ENCODE measurements around the gene LMO3.
"Not testable (repeated sequence)": the region's sequence is repeated elsewhere in the genome, so short reads cannot be mapped to it uniquely, and the experiment has no call there.

The LMO3 gene

GRCh38 chr12:16537652-16538051 lies 68.3 kb downstream of the LMO3 start:
- DNase-seq, result not testable (repeated sequence)

DNA sequence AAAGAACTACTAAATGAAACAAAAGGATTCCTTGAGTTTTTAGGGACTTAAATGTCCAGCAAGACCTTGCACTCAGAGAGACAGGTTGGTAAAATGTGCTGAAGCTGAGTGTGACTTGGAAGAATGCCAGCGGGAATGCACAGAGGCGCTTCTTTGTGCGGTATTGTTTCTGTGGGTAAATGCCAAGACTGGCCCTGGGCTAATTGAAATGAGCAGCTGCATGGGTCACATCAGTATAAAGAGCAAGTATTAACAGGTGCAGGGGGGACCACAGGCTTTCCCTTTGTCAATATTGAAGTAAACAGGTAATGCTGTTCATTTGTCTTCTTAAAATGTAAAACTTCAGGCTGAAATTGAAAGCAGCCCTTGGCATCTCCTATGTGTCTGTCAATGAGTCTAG lies 74.3 kb downstream of the LMO3 start:
- peak; percentile 55 for DNase-seq

DNA sequence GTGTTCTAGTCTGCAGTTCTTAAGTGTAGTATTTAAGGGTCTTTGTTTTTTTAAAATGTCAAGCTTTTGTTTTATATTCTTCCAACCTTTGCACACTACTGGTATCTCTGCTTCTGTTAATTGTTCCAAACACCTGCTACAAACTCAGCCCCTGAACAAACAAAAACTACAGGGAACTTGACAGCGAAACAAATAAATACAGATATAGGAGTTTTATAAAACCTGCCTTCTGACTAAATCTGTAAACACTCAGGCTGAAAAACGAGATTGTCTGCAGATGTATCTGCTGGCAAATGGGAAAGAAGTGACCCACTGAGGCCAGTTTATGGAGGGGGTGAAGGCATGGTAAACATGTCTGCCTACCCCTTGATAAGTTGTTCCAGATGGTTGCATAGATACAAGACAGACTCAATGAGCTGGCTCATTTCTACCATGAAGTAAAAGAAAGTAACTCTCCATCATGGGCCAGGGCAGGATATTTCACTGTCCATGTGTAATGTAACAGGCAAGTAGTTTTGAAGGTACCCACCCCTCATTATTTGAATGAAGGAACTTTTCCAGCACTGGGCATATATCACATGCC lies 75.6 kb downstream of the LMO3 start:
- DNase-seq, result no peak

- DNase-seq, result no peak
These were observed 79.3 kb downstream of the LMO3 start for GRCh38 chr12:16526693-16527092.

GRCh38 chr12:16524378-16524777 lies 81.6 kb downstream of the LMO3 start:
- DNase-seq, result no peak

GRCh38 chr12:16523951-16524331 lies 82.0 kb downstream of the LMO3 start:
- DNase-seq, result no peak

GRCh38 chr12:16523284-16523950 lies 82.5 kb downstream of the LMO3 start:
- DNase-seq, result no peak

DNA sequence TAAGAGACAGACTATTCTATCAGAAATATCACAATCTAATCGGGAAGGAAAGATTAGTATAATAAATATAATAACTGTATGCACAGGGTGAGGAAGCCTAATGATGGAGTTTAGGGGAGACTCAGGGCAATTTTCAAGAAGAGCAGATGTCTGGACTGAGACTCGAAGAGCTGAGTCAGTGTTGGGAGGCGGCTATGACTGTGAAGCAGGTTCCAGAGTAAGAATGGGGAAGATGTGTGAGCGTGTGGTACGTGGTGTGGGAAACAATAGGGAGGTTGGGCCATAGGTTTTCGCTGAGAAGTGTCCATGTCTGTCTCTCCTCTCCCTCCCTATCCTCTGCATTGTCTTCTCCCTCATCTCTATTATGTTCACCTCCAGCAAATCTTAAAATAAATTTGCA lies 85.6 kb downstream of the LMO3 start:
- no peak for DNase-seq

DNA sequence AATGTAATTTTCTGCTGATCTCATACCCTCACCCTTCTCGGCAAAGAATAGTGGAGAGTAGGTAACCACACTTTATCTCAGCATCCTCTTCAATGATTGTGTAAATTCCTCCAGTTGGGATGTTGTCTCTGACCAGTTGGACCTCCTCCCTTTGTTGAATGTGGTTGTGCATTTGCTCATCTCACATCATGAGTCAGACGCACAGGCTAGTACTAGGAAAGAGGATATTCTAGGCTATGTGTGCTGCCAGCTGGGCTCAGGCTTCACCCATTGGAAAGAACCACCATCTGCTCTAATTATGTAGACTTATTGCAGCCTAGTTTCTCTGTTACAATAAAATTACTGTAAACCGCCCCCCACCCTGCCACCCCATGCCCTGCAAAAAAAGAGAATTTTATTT lies 90.3 kb downstream of the LMO3 start:
- DNase-seq, result no peak

DNA sequence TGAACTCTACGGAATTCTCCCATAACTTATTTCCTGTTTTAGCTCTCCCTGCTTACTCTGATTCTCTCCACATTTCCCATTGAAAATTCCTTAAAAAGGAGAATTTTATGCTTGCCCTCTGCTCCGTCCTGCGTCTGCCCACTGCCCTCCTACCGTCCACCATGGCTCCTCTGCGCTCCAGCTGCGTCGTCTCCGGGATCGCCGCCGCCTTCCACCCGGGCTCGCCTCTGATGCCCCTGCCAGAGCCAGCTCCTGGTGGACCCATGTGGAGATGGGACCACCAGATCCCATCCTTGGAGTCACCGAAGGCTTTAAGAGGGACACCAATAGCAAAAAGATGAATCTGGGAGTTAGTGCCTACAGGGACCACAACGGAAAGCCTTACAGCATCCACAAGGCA lies 92.7 kb downstream of the LMO3 start:
- DNase-seq, result no peak

GRCh38 chr12:16509411-16509810 lies 96.6 kb downstream of the LMO3 start:
- DNase-seq, result no peak

- DNase-seq, result no peak
These were observed 99.6 kb downstream of the LMO3 start for GRCh38 chr12:16506394-16506793.

DNA sequence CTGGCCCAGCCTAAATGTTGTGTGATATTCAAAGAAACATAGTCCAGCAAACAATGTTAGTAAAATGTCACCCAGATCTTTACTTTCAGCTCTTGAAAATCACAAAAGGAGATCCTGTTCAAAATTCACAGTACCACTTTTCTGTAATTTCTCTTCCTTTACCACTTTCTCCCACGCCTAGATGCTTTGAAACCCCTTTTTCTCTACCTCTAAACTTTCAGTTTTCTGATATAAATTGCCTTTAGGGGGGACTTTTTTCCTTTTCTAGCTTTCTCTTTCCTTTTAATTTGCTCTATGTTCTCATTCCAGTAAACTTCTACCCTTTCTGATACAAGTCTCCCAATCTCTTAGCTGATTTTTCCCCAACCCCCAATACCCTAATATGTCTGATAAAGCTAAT lies 101.8 kb downstream of the LMO3 start:
- no peak for DNase-seq

GRCh38 chr12:16499611-16500010 lies 106.4 kb downstream of the LMO3 start:
- no peak for DNase-seq
